H9 (cell line): ENCODE data around the gene HPF1. TPM values are rescaled to one million over a fixed set of nuclear protein-coding genes. Genes with fewer than 3 reads are reported as not detected.

Experiments used
- DNase-seq: peaks from one replicate; pipeline ENCODE4 v3.0.0-alpha.2; 2017
- H2AFZ ChIP-seq: one replicate; pipeline ENCODE4 v1.6.1; 2013; ENCODE audit warnings: mild to moderate bottlenecking, low read length, control low read depth, moderate library complexity
- H2AK5ac ChIP-seq: 2 replicates; pipeline ENCODE4 v1.6.1; 2013; ENCODE audit warnings: low read length, control low read depth, mixed read lengths; ENCODE audit not compliant: insufficient read length
- H2BK120ac ChIP-seq: one replicate; pipeline ENCODE4 v1.6.1; 2013; ENCODE audit warnings: low read depth, mild to moderate bottlenecking, low read length, control low read depth, inconsistent platforms; ENCODE audit not compliant: poor library complexity, severe bottlenecking
- H2BK12ac ChIP-seq: 2 replicates; pipeline ENCODE4 v1.6.1; 2013; ENCODE audit warnings: low read length, control low read depth, mixed read lengths, low read depth; ENCODE audit not compliant: insufficient read length
- H2BK15ac ChIP-seq: 2 replicates; pipeline ENCODE4 v1.6.1; 2013; ENCODE audit warnings: low read depth, low read length, control low read depth
- H2BK20ac ChIP-seq: one replicate; pipeline ENCODE4 v1.6.1; 2013; ENCODE audit warnings: low read depth, mild to moderate bottlenecking, low read length, control low read depth, inconsistent platforms; ENCODE audit not compliant: poor library complexity, severe bottlenecking
- H2BK5ac ChIP-seq: 2 replicates; pipeline ENCODE4 v1.6.1; 2013; ENCODE audit warnings: low read length, control low read depth, mixed read lengths; ENCODE audit not compliant: insufficient read length
- H3K14ac ChIP-seq: 2 replicates; pipeline ENCODE4 v1.6.1; 2013; ENCODE audit warnings: low read length, control low read depth; ENCODE audit not compliant: insufficient read depth
- H3K18ac ChIP-seq: 2 replicates; pipeline ENCODE4 v1.6.1; 2013; ENCODE audit warnings: low read depth, mild to moderate bottlenecking, mixed read lengths, low read length, control low read depth; ENCODE audit not compliant: insufficient read length
- H3K23ac ChIP-seq: 2 replicates; pipeline ENCODE4 v1.6.1; 2013; ENCODE audit warnings: low read length, control low read depth, mixed read lengths, low read depth; ENCODE audit not compliant: insufficient read length
- H3K23me2 ChIP-seq: 2 replicates; pipeline ENCODE4 v1.6.1; 2013; ENCODE audit warnings: low read depth, mild to moderate bottlenecking, mixed read lengths, low read length, control low read depth; ENCODE audit not compliant: insufficient read length, poor library complexity, severe bottlenecking
- H3K27ac ChIP-seq: 2 replicates; pipeline ENCODE4 v1.5.1; 2013; ENCODE audit warnings: low read length, control low read depth, mixed read lengths, low read depth; ENCODE audit not compliant: insufficient read length
- H3K27me3 ChIP-seq: 2 replicates; pipeline ENCODE4 v1.6.1; 2013; ENCODE audit warnings: low read length, control low read depth, inconsistent platforms; ENCODE audit not compliant: insufficient read depth
- H3K4ac ChIP-seq: 2 replicates; pipeline ENCODE4 v1.6.1; 2013; ENCODE audit warnings: low read depth, mild to moderate bottlenecking, control low read depth, inconsistent platforms, low read length, moderate library complexity
- H3K4me1 ChIP-seq: 2 replicates; pipeline ENCODE4 v1.6.1; 2013; ENCODE audit warnings: low read length, control low read depth, inconsistent platforms; ENCODE audit not compliant: insufficient read depth
- H3K4me2 ChIP-seq: 2 replicates; pipeline ENCODE4 v1.6.1; 2013; ENCODE audit warnings: low read length, control low read depth, mixed read lengths; ENCODE audit not compliant: insufficient read length, insufficient read depth
- H3K56ac ChIP-seq: 2 replicates; pipeline ENCODE4 v1.6.1; 2013; ENCODE audit warnings: low read depth, mild to moderate bottlenecking, mixed read lengths, low read length, control low read depth; ENCODE audit not compliant: insufficient read length
- H3K79me1 ChIP-seq: 2 replicates; pipeline ENCODE4 v1.6.1; 2013; ENCODE audit warnings: low read depth, mild to moderate bottlenecking, moderate library complexity, low read length, control low read depth, inconsistent platforms; ENCODE audit not compliant: insufficient read depth, poor library complexity, severe bottlenecking
- H3K79me2 ChIP-seq: 2 replicates; pipeline ENCODE4 v1.6.1; 2013; ENCODE audit warnings: low read length, control low read depth, inconsistent platforms; ENCODE audit not compliant: insufficient read depth
- H3K9ac ChIP-seq: 2 replicates; pipeline ENCODE4 v1.6.1; 2013; ENCODE audit warnings: low read length, control low read depth, mixed read lengths; ENCODE audit not compliant: insufficient read length; ENCODE audit errors: extremely low read depth
- H3K9me3 ChIP-seq: one replicate; pipeline ENCODE4 v1.6.1; 2013; ENCODE audit warnings: low read depth, low read length, inconsistent platforms; ENCODE audit not compliant: control insufficient read depth
- H3T11ph ChIP-seq: one replicate; pipeline ENCODE4 v1.6.1; 2013; ENCODE audit warnings: mild to moderate bottlenecking, low read length, control low read depth, inconsistent platforms
- H4K20me1 ChIP-seq: one replicate; pipeline ENCODE4 v1.6.1; 2013; ENCODE audit not compliant: control insufficient read depth, insufficient read length, insufficient read depth
- H4K5ac ChIP-seq: 2 replicates; pipeline ENCODE4 v1.6.1; 2013; ENCODE audit warnings: low read depth, mild to moderate bottlenecking, mixed read lengths, low read length, control low read depth; ENCODE audit not compliant: insufficient read length
- H4K8ac ChIP-seq: replicated peaks from 2 replicates; pipeline ENCODE4 v1.6.1; 2013; ENCODE audit warnings: low read length, control low read depth, mixed read lengths, low read depth; ENCODE audit not compliant: insufficient read length
- H4K91ac ChIP-seq: 2 replicates; pipeline ENCODE4 v1.6.1; 2013; ENCODE audit warnings: low read depth, mild to moderate bottlenecking, moderate library complexity, mixed read lengths, low read length, control low read depth; ENCODE audit not compliant: insufficient read length
- H3K27ac Mint-ChIP-seq, 3 experiments: 2 replicates in 2 of 3; 3 replicates in 1 of 3; pipeline ENCODE4 v1.8.0; 2020 to 2021; ENCODE audit warnings: mixed read lengths in 3 of 3, mild to moderate bottlenecking in 1 of 3, moderate library complexity in 1 of 3
- H3K27me3 Mint-ChIP-seq: 2 replicates; pipeline ENCODE4 v1.8.0; 2021; ENCODE audit warnings: low read depth, mild to moderate bottlenecking, moderate library complexity, mixed read lengths
- H3K36me3 Mint-ChIP-seq, 3 experiments: 2 replicates in 2 of 3; 3 replicates in 1 of 3; pipeline ENCODE4 v1.8.0; 2020 to 2021; ENCODE audit warnings: low read depth in 3 of 3, mixed read lengths in 3 of 3; ENCODE audit not compliant: insufficient read depth in 1 of 3
- H3K4me1 Mint-ChIP-seq, 2 experiments: 2 replicates each; pipeline ENCODE4 v1.8.0; 2020; ENCODE audit warnings: mixed read lengths in 2 of 2
- H3K4me3 Mint-ChIP-seq, 2 experiments: 2 replicates in 1 of 2; 3 replicates in 1 of 2; pipeline ENCODE4 v1.8.0; 2020 to 2021; ENCODE audit warnings: mild to moderate bottlenecking in 2 of 2, mixed read lengths in 2 of 2, moderate library complexity in 1 of 2
- H3K9me3 Mint-ChIP-seq, 2 experiments: 2 replicates in 1 of 2; 3 replicates in 1 of 2; pipeline ENCODE4 v1.8.0; 2020; ENCODE audit warnings: mild to moderate bottlenecking in 2 of 2, mixed read lengths in 2 of 2, moderate library complexity in 1 of 2
- CTCF ChIP-seq: fragments of 200-600 bp; sonication (generic); conservative IDR thresholded peaks from 3 replicates; pipeline ENCODE4 v1.8.0; 2021; ENCODE audit warnings: antibody characterized with exemption, mild to moderate bottlenecking
- WGBS: extraction: QIAGEN DNeasy Blood & Tissue Kit; methylation state at CpG from one replicate; pipeline ENCODE4 v1.1.7; 2013; ENCODE audit warnings: missing lambda C conversion rate, low lambda C conversion rate, mixed read lengths; ENCODE audit not compliant: insufficient read length; ENCODE audit errors: extremely low coverage; 5-methylcytosine and 5-hydroxymethylcytosine counted together
- total RNA-seq: library from RNA; stranded (reverse); gene quantifications from 2 replicates; pipeline ENCODE4 v1.2.1, GENCODE V29; 2021

HPF1 gene
- total RNA-seq, 1 experiment from 2014 or later: 32.1 TPM

- Mint-ChIP-seq H3K36me3 (peaks cover 0 to 3% (median 0%) of the 10 kb centered on the region in 3 experiments; a peak in 1 of 7 replicates), H3K27ac (peak overlapping the region in 1 of 3 experiments; percentile 79; a peak in 2 of 7 replicates), H3K9me3 (peaks cover 2% of the 10 kb centered on the region in 2 experiments; a peak in 1 of 5 replicates), H3K4me3 (no peak overlapping the region; a peak in 1 of 5 replicates), H3K4me1 (peaks cover 4 to 5% of the 10 kb centered on the region in 2 experiments; a peak in 3 of 4 replicates), H3K27me3 (no peaks in the 10 kb centered on the region; the same call in 1 of the 2 replicates)
- Histone ChIP-seq H2BK15ac (no peak overlapping the region), H3K4ac (no peak overlapping the region), H2AFZ (peak overlapping the region; percentile 96), H3T11ph (no peak overlapping the region), H3K27ac (no peak overlapping the region), H3K79me1 (no peaks in the 10 kb centered on the region), H2BK12ac (no peak overlapping the region), H4K91ac (no peak overlapping the region), H4K8ac (no peak overlapping the region), H3K4me1 (no peaks in the 10 kb centered on the region), H3K14ac (no peak overlapping the region), H3K4me2 (no peak overlapping the region), H3K9ac (no peak overlapping the region), H3K18ac (no peak overlapping the region), H2AK5ac (no peak overlapping the region), H3K9me3 (no peaks in the 10 kb centered on the region), H4K5ac (no peak overlapping the region), H3K27me3 (no peaks in the 10 kb centered on the region), H4K20me1 (no peaks in the 10 kb centered on the region), H3K23ac (no peak overlapping the region), H3K79me2 (no peaks in the 10 kb centered on the region), H2BK20ac (no peak overlapping the region), H3K23me2 (peaks cover 3% of the 10 kb centered on the region), H3K56ac (no peak overlapping the region), H2BK5ac (no peak overlapping the region), H2BK120ac (no peak overlapping the region)
- TF ChIP-seq CTCF: no peak; the same call in 2 of the 3 replicates
- peak; percentile 69 for DNase-seq
- WGBS: no CpG with 5 or more reads among the region's 58 CpGs
These were observed 17.0 kb upstream of the HPF1 start for GRCh38 chr4:169774466-169775445.
